Measurements from ENCODE around the gene LY86. TPM values are rescaled to one million over a fixed set of nuclear protein-coding genes. Genes with fewer than 3 reads are reported as not detected.

The LY86 gene
- total RNA-seq, 4 donors from 2014 or later = 0.88 to 2.1 (median 1.6) TPM; not detected in 1

GRCh38 chr6:6595025-6595424 is 6.5 kb downstream of the LY86 start:
- WGBS, 2 donors = 96 to 98% methylated on average over 3 of the region's 3 CpGs
- DNase-seq (ENCODE audit: low spot score in 2 of 2) = no peak
- no peak overlapping the region for H3K4me3 ChIP-seq (ENCODE audit: low read depth, poor library complexity, severe bottlenecking)
- intact Hi-C loops (cut with DNase I; ENCODE audit: low total_unique reads) = no loop called here
- TF ChIP-seq CTCF (IDR thresholded peaks at IDR 0.05) (no peak), POLR2A (IDR thresholded peaks at IDR 0.05) (no peak)

GRCh38 chr6:6595952-6596351 is 7.4 kb downstream of the LY86 start:
- DNase-seq (ENCODE audit: low spot score in 2 of 2) = no peak
- 79 to 80% methylated on average over 3 of the region's 3 CpGs for WGBS, 2 donors
- H3K4me3 ChIP-seq (ENCODE audit: low read depth, poor library complexity, severe bottlenecking) = no peak overlapping the region
- TF ChIP-seq POLR2A (IDR thresholded peaks at IDR 0.05) (no peak), CTCF (IDR thresholded peaks at IDR 0.05) (no peak)
- intact Hi-C loops (cut with DNase I; ENCODE audit: low total_unique reads) = no loop called here

GRCh38 chr6:6596529-6597328 is 8.2 kb downstream of the LY86 start:
- WGBS, 2 donors = 49 to 50% methylated on average over 14 of the region's 14 CpGs
- intact Hi-C loops (cut with DNase I; ENCODE audit: low total_unique reads) = no loop called here
- TF ChIP-seq POLR2A (IDR thresholded peaks at IDR 0.05) (no peak), CTCF (IDR thresholded peaks at IDR 0.05) (no peak)
- no peak overlapping the region for H3K4me3 ChIP-seq (ENCODE audit: low read depth, poor library complexity, severe bottlenecking)
- DNase-seq (ENCODE audit: low spot score in 2 of 2) = no peak

GRCh38 chr6:6597682-6598081 is 9.2 kb downstream of the LY86 start:
- TF ChIP-seq POLR2A (IDR thresholded peaks at IDR 0.05) (no peak), CTCF (IDR thresholded peaks at IDR 0.05) (no peak)
- 87 to 88% methylated on average over 5 of the region's 5 CpGs for WGBS, 2 donors
- intact Hi-C loops (cut with DNase I; ENCODE audit: low total_unique reads) = no loop called here
- H3K4me3 ChIP-seq (ENCODE audit: low read depth, poor library complexity, severe bottlenecking) = no peak overlapping the region
- DNase-seq (ENCODE audit: low spot score in 2 of 2) = no peak

- DNase-seq (ENCODE audit: low spot score in 2 of 2) = peak in 1 of 2 donors; percentile 34
- 68 to 69% methylated on average over 4 of the region's 4 CpGs for WGBS, 2 donors
Measured at GRCh38 chr6:6599468-6599873, 11.0 kb downstream of the LY86 start.

More at GRCh38 chr6:6599468-6599873, 11.0 kb downstream of the LY86 start:
- intact Hi-C loops (cut with DNase I; ENCODE audit: low total_unique reads) = no loop called here
- no peak for TF ChIP-seq CTCF (IDR thresholded peaks at IDR 0.05)
- no peak for TF ChIP-seq POLR2A (IDR thresholded peaks at IDR 0.05)
- H3K4me3 ChIP-seq (ENCODE audit: low read depth, poor library complexity, severe bottlenecking) = no peak overlapping the region
